HG02642 (cell line): ENCODE data around the gene MS4A13.
"Not testable (repeated sequence)": the region's sequence is repeated elsewhere in the genome, so short reads cannot be mapped to it uniquely, and the experiment has no call there.

Experiments used
- ATAC-seq: cut with Tn5 transposase; IDR thresholded peaks from one replicate; pipeline ENCODE4 v1.9.1; 2021; ENCODE audit warnings: mild to moderate bottlenecking; ENCODE audit not compliant: unreplicated experiment, poor library complexity

Gene MS4A13, protein sequence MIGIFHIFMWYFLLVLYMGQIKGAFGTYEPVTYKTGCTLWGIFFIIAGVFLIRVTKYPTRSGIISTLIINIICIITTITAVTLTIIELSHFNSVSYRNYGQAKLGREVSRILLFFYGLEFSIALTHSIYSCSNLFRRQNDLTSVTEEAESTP

DNA sequence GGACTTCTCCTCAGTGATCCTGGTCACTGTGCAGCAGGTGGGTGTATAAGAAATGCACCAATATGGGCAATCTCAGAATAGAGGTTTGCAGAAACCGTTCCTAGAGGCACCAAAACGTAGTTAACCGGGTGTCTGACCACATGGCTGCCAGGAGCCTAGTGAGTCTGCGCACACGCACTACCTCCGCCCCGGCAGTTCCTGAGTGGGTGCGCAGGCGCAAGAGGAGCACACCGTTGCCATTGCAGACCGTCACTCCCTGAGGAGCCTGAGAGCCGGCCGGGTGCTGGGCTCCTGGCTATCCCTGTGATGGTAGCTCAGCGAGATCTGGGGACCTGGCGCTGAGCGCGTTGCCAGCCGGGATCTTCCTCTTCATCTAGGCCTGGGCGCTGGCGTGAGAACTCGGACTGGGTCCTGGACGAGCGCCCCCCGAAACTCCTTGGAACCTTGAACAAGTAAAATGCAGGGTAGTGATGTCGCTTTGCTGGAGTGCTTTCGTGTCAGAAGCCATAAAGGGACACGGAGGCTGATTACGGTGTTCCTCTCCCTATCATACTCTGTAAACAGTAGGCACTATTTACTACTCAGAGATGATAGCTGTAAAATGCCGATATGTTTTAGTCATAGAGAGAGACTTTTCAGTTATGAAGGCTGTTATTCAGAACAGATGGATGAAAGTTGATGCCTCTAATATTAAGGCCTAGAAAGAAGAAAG lies at the start of gene MS4A13:
TSS of gene MS4A13 (plus strand) at position 249 of the 712 bp plus-strand sequence. CDS start 2,692 bp downstream, outside the sequence.
- ATAC-seq = no peak

DNA sequence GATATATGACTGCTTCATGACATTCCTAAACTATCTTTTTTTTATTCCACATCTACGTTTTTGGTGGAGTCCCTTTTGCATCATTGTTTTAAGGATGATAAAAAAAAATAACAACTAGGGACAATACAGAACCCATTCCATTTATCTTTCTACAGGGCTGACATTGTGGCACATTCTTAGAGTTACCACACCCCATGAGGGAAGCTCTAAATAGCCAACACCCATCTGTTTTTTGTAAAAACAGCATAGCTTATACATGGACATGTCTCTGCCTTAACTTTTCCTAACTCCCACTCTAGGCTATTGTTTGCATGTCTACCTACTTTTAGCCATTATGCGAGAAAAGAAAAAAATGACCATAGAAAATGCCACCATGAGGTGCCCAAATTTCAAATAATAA lies 46.4 kb upstream of the MS4A13 start:
- ATAC-seq = no peak

DNA sequence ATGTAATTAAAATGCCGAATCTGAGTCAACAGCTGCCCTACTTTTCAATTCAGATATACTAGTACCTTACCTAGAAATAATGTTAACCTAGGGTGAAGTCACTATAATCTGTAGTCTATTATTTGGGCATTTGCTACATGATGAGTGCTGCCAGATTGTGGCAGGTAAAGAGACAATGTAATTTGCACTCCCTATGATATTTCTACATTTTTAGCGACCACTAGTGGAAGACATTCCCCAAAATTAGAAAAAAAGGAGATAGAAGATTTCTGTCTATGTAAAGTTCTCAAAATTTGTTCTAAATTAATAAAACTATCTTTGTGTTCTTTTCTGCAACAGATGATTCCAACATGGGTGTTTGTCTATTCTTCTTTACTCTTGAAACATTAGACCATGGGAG lies 45.5 kb upstream of the MS4A13 start:
- ATAC-seq = no peak

- peak; percentile 62 for ATAC-seq
These were observed 38.2 kb upstream of the MS4A13 start for GRCh38 chr11:60477035-60477445.

DNA sequence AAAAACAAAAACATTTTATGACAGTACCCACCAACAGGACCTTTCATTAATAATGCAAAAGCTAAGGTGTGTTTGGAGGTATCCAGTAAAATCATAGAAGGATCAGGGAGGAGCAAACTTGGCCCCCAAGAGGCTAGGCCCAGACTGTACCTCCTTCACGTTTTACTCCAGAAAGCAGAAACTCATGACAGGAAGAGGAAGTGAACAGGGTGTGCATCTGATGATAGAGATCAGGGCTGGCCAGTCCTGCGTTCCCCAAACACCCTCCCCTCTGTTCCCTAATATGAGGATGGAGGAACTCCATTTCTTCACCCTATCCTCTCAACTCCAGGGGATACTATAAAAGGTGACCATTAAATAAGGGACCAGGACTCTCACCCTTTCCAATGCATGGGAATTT lies 32.8 kb upstream of the MS4A13 start:
- peak; percentile 55 for ATAC-seq

- ATAC-seq = peak; percentile 96
These were observed 29.2 kb upstream of the MS4A13 start for GRCh38 chr11:60485987-60486386.

DNA sequence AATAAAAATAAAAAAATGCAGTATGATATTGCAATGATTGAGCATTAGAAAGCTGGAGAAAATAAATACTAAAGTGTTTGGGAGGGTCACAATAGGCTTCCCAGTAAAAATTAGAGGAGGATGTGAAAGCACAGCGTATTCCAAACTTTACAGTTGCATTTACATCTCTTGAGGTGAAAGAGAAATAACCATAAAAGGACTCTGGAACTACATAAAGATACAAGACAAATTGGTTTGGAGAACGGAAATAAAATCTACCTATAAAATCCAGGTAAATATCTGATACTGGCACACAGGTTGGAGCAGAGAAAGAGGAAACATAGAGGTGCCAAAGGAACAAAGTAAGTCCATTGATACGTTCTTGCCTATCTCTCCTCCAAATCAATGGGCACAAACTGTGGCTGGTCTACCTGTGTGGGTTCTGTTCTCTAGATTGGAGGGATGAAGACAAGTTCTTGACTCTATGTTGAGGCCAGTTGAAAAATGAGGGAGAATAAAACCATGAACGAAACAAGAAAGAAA lies 22.6 kb upstream of the MS4A13 start, which contains the start of gene MS4A12:
TSS of gene MS4A12 (plus strand) at position 291 of the 522 bp plus-strand sequence. CDS start 4,541 bp downstream, outside the sequence.
- no peak for ATAC-seq

DNA sequence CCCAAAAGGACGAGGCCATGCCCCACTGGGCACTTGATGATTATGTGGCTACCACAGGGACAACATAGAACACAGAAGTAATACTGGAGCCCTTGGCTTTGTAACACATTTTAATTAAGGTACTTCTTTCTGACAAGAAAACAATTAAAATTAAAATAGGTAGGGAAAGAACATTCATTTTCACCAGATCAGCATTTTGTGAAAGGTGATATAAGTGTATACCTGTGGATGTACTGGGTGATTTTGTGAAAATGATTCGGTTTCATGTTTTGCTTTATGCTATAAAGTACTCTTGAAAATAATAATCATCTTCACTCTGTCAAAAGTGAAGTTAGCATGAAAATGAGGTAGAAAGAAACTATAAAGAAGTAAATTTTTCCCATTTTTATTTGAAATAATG lies 21.7 kb upstream of the MS4A13 start:
- no peak for ATAC-seq

GRCh38 chr11:60498399-60498798 lies 16.8 kb upstream of the MS4A13 start:
- ATAC-seq = peak; percentile 24

DNA sequence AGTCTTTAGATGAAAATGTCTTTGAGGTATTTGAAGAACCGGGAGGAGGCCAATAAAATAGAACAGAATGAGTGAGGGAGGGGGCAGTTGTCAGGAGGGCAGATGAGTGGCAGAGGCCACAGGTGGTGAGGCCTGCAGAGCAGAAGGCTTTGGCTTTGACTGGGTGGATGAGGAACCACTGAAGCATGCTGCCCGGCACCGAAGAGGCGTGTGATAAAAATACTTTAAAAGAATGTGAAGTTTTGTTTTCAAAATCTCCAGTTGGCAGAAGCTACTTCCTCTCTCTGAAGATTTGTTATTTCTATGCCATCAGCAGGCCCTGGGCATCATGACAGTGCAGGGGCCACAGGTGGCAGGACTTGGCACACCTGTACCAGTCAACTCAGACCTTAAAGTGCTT lies 16.3 kb upstream of the MS4A13 start:
- ATAC-seq = peak; percentile 59

GRCh38 chr11:60500276-60500910 lies 14.8 kb upstream of the MS4A13 start:
- ATAC-seq = no peak

DNA sequence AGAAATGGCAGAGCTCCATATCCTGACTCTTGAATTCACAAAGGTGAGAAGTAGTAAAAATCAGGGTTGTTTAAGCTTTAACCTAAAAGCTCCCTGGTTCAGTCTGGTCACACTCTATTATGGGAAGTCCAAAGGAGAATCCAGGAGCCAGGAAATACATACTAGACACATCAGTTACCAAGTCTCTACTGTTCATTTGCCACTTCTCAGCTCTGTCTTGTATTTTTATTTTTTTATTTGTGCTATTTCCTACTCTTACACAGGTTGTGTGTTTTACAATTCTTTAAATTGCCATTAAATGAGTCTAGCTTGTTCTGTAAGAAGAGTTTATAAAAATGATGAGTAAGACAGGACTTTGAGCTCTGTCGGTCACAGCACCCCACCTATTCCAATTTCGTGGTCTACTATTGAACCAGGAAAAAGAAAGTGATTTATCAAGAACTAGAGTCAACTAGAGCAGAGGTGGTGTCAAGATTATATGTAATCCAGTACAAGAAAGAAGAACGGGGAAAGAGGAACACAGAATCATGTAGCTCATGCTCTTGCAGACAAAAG lies 12.9 kb upstream of the MS4A13 start:
- no peak for ATAC-seq

GRCh38 chr11:60504219-60504905 lies 10.8 kb upstream of the MS4A13 start:
- no peak for ATAC-seq

GRCh38 chr11:60509609-60510008 lies 5.6 kb upstream of the MS4A13 start:
- not testable (repeated sequence) for ATAC-seq

DNA sequence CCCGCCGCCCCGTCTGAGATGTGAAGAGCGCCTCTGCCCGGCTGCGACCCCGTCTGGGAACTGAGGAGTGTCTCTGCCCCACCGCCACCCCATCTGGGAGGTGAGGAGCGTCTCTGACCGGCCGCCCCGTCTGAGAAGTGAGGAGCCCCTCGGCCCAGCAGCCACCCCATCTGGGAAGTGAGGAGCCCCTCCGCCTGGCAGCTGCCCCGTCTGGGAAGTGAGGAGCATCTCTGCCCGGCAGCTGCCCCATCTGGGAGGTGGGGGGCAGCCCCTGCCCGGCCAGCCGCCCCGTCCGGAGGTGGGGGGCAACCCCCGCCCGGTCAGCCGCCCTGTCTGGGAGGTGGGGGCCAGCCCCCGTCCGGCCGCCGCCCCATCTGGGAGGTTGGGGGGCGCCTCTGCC lies 5.0 kb upstream of the MS4A13 start:
- ATAC-seq = not testable (repeated sequence)

DNA sequence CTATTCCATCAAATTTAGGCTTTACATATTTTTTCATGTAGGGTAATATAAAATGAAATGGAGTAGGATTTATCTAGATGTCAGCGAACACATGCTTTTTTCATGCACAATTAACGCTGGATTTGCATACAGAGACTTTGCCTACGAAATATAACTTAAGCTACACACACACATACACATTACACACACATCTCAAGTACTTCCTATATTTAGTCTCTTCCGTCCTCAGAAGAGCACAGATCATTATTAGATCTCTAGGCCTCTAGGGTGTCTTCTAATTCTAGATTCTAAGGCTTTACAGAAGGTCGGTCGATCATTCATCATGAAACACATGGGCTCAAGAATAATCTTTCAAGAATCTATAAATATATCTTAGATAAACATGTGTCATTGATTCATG lies 3.8 kb upstream of the MS4A13 start:
- no peak for ATAC-seq

- ATAC-seq = no peak
These were observed 2.5 kb upstream of the MS4A13 start for GRCh38 chr11:60512651-60513225.

GRCh38 chr11:60513496-60514460 lies 1.4 kb upstream of the MS4A13 start:
- no peak for ATAC-seq

GRCh38 chr11:60528465-60528864 lies 13.3 kb downstream of the MS4A13 start:
- no peak for ATAC-seq
